Neural cell (in vitro differentiated cells): ENCODE results near the gene NELL1. TPM values are rescaled to one million over a fixed set of nuclear protein-coding genes. Genes with fewer than 3 reads are reported as not detected.

Experiments used
- H2AFZ ChIP-seq: fragments of 200-600, 300-800 bp; sonication (generic), shearing (Covaris generic); 2 replicates; pipeline ENCODE4 v1.6.0; 2014; ENCODE audit warnings: low read depth, mild to moderate bottlenecking, antibody characterized with exemption, low read length, moderate library complexity
- H3F3A ChIP-seq: fragments of 200-600 bp; shearing (Covaris generic); 2 replicates; pipeline ENCODE4 v1.6.1; 2016; ENCODE audit warnings: mild to moderate bottlenecking, moderate library complexity, mixed read lengths, antibody characterized with exemption, low read length; ENCODE audit not compliant: insufficient read depth, poor library complexity, severe bottlenecking
- H3K27ac ChIP-seq: fragments of 200-600, 300-800 bp; sonication (generic), shearing (Covaris generic); 2 replicates; pipeline ENCODE4 v1.5.1; 2014; ENCODE audit warnings: mild to moderate bottlenecking, low read length, moderate library complexity
- H3K27me3 ChIP-seq: fragments of 300-800, 200-600 bp; sonication (generic), shearing (Covaris generic); 2 replicates; pipeline ENCODE4 v1.6.0; 2014; ENCODE audit warnings: mild to moderate bottlenecking, low read depth, low read length, moderate library complexity; ENCODE audit not compliant: insufficient read depth
- H3K36me3 ChIP-seq: fragments of 300-800, 200-600 bp; sonication (generic), shearing (Covaris generic); 2 replicates; pipeline ENCODE4 v1.5.1; 2014; ENCODE audit warnings: mild to moderate bottlenecking, antibody characterized with exemption, low read length, moderate library complexity; ENCODE audit not compliant: insufficient read depth
- H3K4me2 ChIP-seq: fragments of 300-800, 200-600 bp; sonication (generic), shearing (Covaris generic); 2 replicates; pipeline ENCODE4 v1.6.0; 2014; ENCODE audit warnings: mild to moderate bottlenecking, low read length
- H3K4me3 ChIP-seq: fragments of 300-800, 200-600 bp; sonication (generic), shearing (Covaris generic); 2 replicates; pipeline ENCODE4 v1.5.1; 2014; ENCODE audit warnings: mild to moderate bottlenecking, low read length, moderate library complexity
- H3K79me2 ChIP-seq: fragments of 200-600 bp; shearing (Covaris generic); replicated peaks from 2 replicates; pipeline ENCODE4 v1.6.0; 2014; ENCODE audit warnings: mild to moderate bottlenecking, low read length, moderate library complexity; ENCODE audit not compliant: insufficient read depth
- H3K9ac ChIP-seq: fragments of 300-800, 200-600 bp; sonication (generic), shearing (Covaris generic); 2 replicates; pipeline ENCODE4 v1.6.1; 2016; ENCODE audit warnings: mild to moderate bottlenecking, low read length, mixed read lengths
- H3K9me2 ChIP-seq: fragments of 200-600 bp; shearing (Covaris generic); 2 replicates; pipeline ENCODE4 v1.6.1; 2016; ENCODE audit warnings: mild to moderate bottlenecking, low read length, mixed read lengths; ENCODE audit not compliant: insufficient read depth
- H3K9me3 ChIP-seq: fragments of 200-600, 300-800 bp; sonication (generic), shearing (Covaris generic); 2 replicates; pipeline ENCODE4 v1.6.1; 2016; ENCODE audit warnings: mild to moderate bottlenecking, mixed run types, low read length, moderate library complexity, mixed read lengths
- H4K20me1 ChIP-seq: fragments of 200-600 bp; shearing (Covaris generic); 2 replicates; pipeline ENCODE4 v1.6.1; 2016; ENCODE audit warnings: mild to moderate bottlenecking, mixed run types; ENCODE audit not compliant: insufficient read depth
- CTCF ChIP-seq: fragments of 450-650 bp; IDR thresholded peaks from 2 replicates; pipeline ENCODE4 v1.5.1; 2014; ENCODE audit warnings: antibody characterized with exemption, mild to moderate bottlenecking, moderate library complexity; ENCODE audit not compliant: poor library complexity, severe bottlenecking
- EP300 ChIP-seq: fragments of 450-650 bp; conservative IDR thresholded peaks from 2 replicates; pipeline ENCODE4 v1.6.1; 2014; ENCODE audit warnings: antibody characterized with exemption, mild to moderate bottlenecking, moderate library complexity; ENCODE audit not compliant: poor library complexity, severe bottlenecking
- EZH2 ChIP-seq: fragments of 200-600, 300-800 bp; shearing (Covaris generic), sonication (generic); IDR thresholded peaks from 2 replicates; pipeline ENCODE4 v1.6.1; 2014; ENCODE audit warnings: antibody characterized with exemption, low read length, borderline replicate concordance, mild to moderate bottlenecking; ENCODE audit not compliant: insufficient read depth, poor library complexity, severe bottlenecking
- MXI1 ChIP-seq: fragments of 450-650 bp; conservative IDR thresholded peaks from 2 replicates; pipeline ENCODE4 v1.6.1; 2014; ENCODE audit warnings: antibody characterized with exemption, mild to moderate bottlenecking; ENCODE audit not compliant: poor library complexity, severe bottlenecking
- POLR2AphosphoS5 ChIP-seq: IDR thresholded peaks from 2 replicates; pipeline ENCODE4 v1.6.1; 2012
- RAD21 ChIP-seq: fragments of 450-650 bp; conservative IDR thresholded peaks from 2 replicates; pipeline ENCODE4 v1.6.1; 2014; ENCODE audit warnings: antibody characterized with exemption, mild to moderate bottlenecking, moderate library complexity
- SMC3 ChIP-seq: fragments of 450-650 bp; conservative IDR thresholded peaks from 2 replicates; pipeline ENCODE4 v1.6.1; 2014; ENCODE audit warnings: antibody characterized with exemption, mild to moderate bottlenecking, moderate library complexity; ENCODE audit not compliant: poor library complexity
- TAF1 ChIP-seq: IDR thresholded peaks from 2 replicates; pipeline ENCODE4 v1.6.1; 2012; ENCODE audit warnings: low read depth
- polyA plus RNA-seq: library from polyadenylated mRNA; depleted of rRNA; stranded (reverse); fragments of >200 nt; gene quantifications from 2 replicates; pipeline ENCODE4 v1.2.3, GENCODE V29; 2014
- TF ChIP-seq, protein P1 (sequence below): IDR thresholded peaks from 2 replicates; pipeline ENCODE4 v1.6.1; 2012; ENCODE audit warnings: borderline replicate concordance

NELL1 gene
- polyA plus RNA-seq, 1 donor from 2014 or later = 70.4 TPM

DNA sequence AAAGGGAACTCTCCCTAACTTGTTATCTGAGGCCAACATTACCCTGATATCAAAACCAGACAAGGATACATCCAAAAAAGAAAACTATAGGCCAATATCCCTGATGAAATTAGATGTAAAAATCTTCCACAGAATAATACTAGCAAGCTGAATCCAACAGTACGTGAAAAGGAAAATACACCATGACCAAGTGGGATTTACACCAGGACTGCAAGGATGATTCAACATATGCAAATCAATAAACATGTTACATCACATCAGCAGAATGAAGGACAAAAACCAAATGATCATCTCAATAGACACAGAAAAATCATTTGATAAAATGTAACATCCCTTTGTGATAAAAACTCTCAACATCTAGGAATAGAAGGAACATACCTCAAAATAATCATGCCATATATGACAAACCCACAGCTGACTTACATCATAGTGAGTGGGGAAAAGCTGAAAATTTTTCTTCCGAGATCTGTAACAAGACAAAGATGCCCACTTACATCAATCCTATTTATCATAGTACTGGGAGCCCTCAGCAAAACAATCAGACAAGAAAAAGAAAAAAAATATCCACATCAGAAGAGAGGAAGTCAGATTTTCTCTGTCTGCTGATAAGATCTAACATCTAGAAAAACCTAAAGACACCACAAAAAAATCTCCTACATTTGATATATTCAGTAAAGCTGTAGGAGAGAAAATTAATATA is 820.2 kb downstream of the NELL1 start:
- TF ChIP-seq RAD21 (no peak), CTCF (no peak), EZH2 (no peak)
- Histone ChIP-seq H3K27me3 (no peaks in the 10 kb centered on the region), H4K20me1 (no peaks in the 10 kb centered on the region), H3K9me3 (peaks cover 3% of the 10 kb centered on the region), H3K9ac (no peak overlapping the region), H3K9me2 (no peaks in the 10 kb centered on the region), H2AFZ (no peak overlapping the region), H3F3A (no peaks in the 10 kb centered on the region), H3K27ac (no peak overlapping the region), H3K4me2 (no peak overlapping the region), H3K79me2 (no peaks in the 10 kb centered on the region), H3K36me3 (no peaks in the 10 kb centered on the region), H3K4me3 (no peak overlapping the region)

DNA sequence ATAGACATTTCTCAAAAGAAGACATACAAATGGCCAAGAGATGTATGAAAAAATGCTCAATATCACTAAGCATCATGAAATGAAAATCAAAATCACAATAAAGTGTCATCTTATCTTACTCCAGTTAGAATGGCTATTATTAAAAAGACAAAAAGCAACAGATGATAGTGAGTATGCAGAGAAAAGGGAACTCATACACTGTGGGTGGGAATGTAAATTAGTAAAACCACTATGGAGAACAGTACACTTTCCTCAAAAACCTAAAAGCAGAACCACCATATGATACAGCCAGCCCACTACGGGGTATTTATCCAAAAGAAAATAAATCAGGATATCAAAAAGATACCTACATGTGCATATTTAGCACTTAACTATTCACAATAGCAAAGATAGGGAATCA is 823.5 kb downstream of the NELL1 start:
- Histone ChIP-seq H3K9me2 (no peaks in the 10 kb centered on the region), H3K27ac (no peak overlapping the region), H4K20me1 (no peaks in the 10 kb centered on the region), H2AFZ (no peak overlapping the region), H3K9me3 (peaks cover 3% of the 10 kb centered on the region), H3K27me3 (no peaks in the 10 kb centered on the region), H3F3A (no peaks in the 10 kb centered on the region), H3K4me3 (no peak overlapping the region), H3K36me3 (no peaks in the 10 kb centered on the region), H3K9ac (no peak overlapping the region), H3K4me2 (no peak overlapping the region), H3K79me2 (no peaks in the 10 kb centered on the region)
- TF ChIP-seq MXI1 (no peak), SMC3 (no peak), TAF1 (no peak), EZH2 (no peak), POLR2AphosphoS5 (no peak)

- H3K4me2 ChIP-seq = no peak overlapping the region
- no peaks in the 10 kb centered on the region for H3F3A ChIP-seq
- no peak overlapping the region for H3K4me3 ChIP-seq
- H3K27me3 ChIP-seq = no peaks in the 10 kb centered on the region
- H2AFZ ChIP-seq = no peak overlapping the region
- H3K79me2 ChIP-seq = no peaks in the 10 kb centered on the region
- H3K9me2 ChIP-seq = no peaks in the 10 kb centered on the region
- H3K9ac ChIP-seq = no peak overlapping the region
- no peaks in the 10 kb centered on the region for H4K20me1 ChIP-seq
- no peak overlapping the region for H3K27ac ChIP-seq
- no peak for TF ChIP-seq EP300
- TF ChIP-seq RAD21 = no peak
- no peak for TF ChIP-seq SMC3
- TF ChIP-seq TAF1 = no peak
- no peak for TF ChIP-seq CTCF
- TF ChIP-seq MXI1 = no peak
- TF ChIP-seq EZH2 = no peak
- TF ChIP-seq, protein P1, sequence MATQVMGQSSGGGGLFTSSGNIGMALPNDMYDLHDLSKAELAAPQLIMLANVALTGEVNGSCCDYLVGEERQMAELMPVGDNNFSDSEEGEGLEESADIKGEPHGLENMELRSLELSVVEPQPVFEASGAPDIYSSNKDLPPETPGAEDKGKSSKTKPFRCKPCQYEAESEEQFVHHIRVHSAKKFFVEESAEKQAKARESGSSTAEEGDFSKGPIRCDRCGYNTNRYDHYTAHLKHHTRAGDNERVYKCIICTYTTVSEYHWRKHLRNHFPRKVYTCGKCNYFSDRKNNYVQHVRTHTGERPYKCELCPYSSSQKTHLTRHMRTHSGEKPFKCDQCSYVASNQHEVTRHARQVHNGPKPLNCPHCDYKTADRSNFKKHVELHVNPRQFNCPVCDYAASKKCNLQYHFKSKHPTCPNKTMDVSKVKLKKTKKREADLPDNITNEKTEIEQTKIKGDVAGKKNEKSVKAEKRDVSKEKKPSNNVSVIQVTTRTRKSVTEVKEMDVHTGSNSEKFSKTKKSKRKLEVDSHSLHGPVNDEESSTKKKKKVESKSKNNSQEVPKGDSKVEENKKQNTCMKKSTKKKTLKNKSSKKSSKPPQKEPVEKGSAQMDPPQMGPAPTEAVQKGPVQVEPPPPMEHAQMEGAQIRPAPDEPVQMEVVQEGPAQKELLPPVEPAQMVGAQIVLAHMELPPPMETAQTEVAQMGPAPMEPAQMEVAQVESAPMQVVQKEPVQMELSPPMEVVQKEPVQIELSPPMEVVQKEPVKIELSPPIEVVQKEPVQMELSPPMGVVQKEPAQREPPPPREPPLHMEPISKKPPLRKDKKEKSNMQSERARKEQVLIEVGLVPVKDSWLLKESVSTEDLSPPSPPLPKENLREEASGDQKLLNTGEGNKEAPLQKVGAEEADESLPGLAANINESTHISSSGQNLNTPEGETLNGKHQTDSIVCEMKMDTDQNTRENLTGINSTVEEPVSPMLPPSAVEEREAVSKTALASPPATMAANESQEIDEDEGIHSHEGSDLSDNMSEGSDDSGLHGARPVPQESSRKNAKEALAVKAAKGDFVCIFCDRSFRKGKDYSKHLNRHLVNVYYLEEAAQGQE = no peak
- H3K9me3 ChIP-seq = peaks cover 3% of the 10 kb centered on the region
- H3K36me3 ChIP-seq = no peaks in the 10 kb centered on the region
These were observed 825.6 kb downstream of the NELL1 start for GRCh38 chr11:21494946-21495345.
